Neuron (in vitro differentiated cells): ENCODE measurements around the gene LECT2.

ENCODE experiments used
- H2AFZ ChIP-seq: one replicate; pipeline ENCODE4 v1.6.1; 2013; ENCODE audit warnings: low read depth, mild to moderate bottlenecking, inconsistent platforms, low read length, moderate library complexity
- H3K27me3 ChIP-seq: one replicate; pipeline ENCODE4 v1.6.1; 2013; ENCODE audit warnings: low read length; ENCODE audit not compliant: insufficient read depth
- H3K36me3 ChIP-seq: one replicate; pipeline ENCODE4 v1.6.1; 2013; ENCODE audit warnings: low read length; ENCODE audit not compliant: insufficient read depth
- H3K4me1 ChIP-seq: one replicate; pipeline ENCODE4 v1.6.1; 2013; ENCODE audit warnings: low read length; ENCODE audit not compliant: insufficient read depth
- H3K4me3 ChIP-seq: 2 replicates; pipeline ENCODE4 v1.5.1; 2013; ENCODE audit warnings: mild to moderate bottlenecking, low read length, moderate library complexity
- H3K9me3 ChIP-seq: one replicate; pipeline ENCODE4 v1.6.1; 2013; ENCODE audit warnings: low read length

The LECT2 gene

DNA sequence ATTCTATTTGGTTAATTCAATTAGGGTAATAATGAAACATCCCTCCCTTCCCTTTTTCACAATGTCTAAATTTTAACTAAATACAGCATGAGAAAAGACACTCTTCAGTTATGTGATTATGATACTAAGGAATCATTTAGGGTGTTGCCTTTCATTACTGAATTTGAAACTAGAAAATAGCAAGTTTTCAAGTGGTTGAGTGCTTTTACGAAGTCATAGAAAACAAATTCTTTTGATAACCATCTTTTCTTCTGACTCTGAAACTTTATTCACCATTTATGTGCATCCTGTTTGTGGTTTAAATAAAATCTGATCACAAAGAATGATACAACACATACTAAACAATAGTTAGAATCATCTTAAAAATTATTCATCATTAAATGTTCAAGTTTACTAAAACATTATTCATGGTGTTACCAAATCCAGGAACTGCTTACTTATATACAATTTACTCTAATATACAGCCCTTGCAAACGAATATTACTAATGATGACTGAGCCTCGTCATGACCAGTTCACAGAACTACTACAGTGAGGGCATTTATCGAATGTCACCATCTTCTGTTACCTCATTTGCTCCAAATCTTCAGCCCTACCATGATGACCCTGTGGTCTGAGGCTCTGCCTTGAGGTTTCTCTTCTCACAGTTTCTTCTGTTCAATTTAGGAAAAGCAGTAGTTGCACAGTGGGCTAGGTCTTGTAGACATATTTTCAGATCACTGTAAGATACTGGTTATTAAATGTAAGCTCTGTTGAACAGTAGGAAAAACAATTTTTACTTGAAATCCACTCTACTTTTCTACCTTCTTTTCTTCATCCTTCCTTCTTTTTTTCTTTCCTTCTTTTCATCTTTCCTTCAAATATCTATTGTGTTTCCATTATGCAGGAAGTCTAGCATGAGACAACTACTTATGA, 40.8 kb downstream of the LECT2 start:
- Histone ChIP-seq H2AFZ (no peak overlapping the region), H3K27me3 (no peaks in the 10 kb centered on the region)

GRCh38 chr5:135905144-135905543, 49.6 kb downstream of the LECT2 start:
- H3K4me1 ChIP-seq: no peaks in the 10 kb centered on the region
- no peaks in the 10 kb centered on the region for H3K27me3 ChIP-seq
- H3K36me3 ChIP-seq: no peaks in the 10 kb centered on the region
- no peak overlapping the region for H3K4me3 ChIP-seq
- no peak overlapping the region for H2AFZ ChIP-seq
- H3K9me3 ChIP-seq: no peaks in the 10 kb centered on the region

More for the DNA sequence above, 40.8 kb downstream of the LECT2 start:
- H3K4me1 ChIP-seq: no peaks in the 10 kb centered on the region
- H3K4me3 ChIP-seq: no peak overlapping the region
- no peaks in the 10 kb centered on the region for H3K9me3 ChIP-seq
- no peaks in the 10 kb centered on the region for H3K36me3 ChIP-seq

- H3K9me3 ChIP-seq: no peaks in the 10 kb centered on the region
- H2AFZ ChIP-seq: no peak overlapping the region
- no peaks in the 10 kb centered on the region for H3K27me3 ChIP-seq
- no peaks in the 10 kb centered on the region for H3K36me3 ChIP-seq
- no peak overlapping the region for H3K4me3 ChIP-seq
- no peaks in the 10 kb centered on the region for H3K4me1 ChIP-seq
Observed at GRCh38 chr5:135901633-135902032, 53.1 kb downstream of the LECT2 start.

DNA sequence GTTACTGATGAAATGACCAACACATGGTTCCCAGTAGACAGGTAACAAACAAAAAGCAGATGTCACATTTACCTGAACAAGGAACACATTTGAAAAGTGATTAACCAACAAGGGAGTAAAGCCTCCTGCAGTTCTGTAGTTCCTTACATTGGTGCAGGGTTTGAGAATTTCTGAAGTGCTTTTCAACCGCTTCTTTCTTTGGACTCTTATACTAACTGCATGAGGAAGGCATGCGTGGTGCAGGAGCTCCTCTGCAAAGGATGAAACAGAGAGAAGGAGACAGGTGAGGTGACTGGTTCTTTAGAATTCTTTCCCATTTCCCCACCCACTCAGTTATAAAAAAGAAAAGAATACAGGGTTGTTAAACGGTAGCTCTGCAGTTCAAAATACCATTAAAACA, 54.5 kb downstream of the LECT2 start:
- H3K4me1 ChIP-seq: no peaks in the 10 kb centered on the region
- no peaks in the 10 kb centered on the region for H3K27me3 ChIP-seq
- H3K36me3 ChIP-seq: no peaks in the 10 kb centered on the region
- H2AFZ ChIP-seq: no peak overlapping the region
- H3K9me3 ChIP-seq: no peaks in the 10 kb centered on the region
- no peak overlapping the region for H3K4me3 ChIP-seq

DNA sequence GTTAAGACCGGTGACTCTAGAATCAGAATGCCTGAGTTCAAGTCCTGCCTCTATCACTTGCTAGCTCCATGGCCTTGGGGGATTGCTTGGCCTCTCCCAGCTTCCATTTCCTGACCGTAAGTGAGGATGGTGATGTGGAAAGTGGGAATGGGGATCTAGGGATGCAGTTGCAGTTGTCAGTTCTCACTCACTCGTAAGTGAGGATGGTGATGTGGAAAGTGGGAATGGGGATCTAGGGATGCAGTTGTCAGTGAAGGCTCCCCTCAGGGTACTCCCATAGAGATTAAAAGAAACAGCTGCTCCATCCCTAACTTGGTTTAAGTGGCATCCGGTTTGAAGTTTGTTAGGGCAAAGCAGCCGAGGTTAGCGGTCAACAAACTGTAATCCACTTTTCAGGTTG, 56.1 kb downstream of the LECT2 start:
- Histone ChIP-seq H3K4me1 (no peaks in the 10 kb centered on the region), H3K9me3 (no peaks in the 10 kb centered on the region), H3K27me3 (no peaks in the 10 kb centered on the region), H3K4me3 (no peak overlapping the region), H2AFZ (no peak overlapping the region), H3K36me3 (no peaks in the 10 kb centered on the region)
